Erythroblast (primary cell): Measurements from ENCODE around the gene LSM14B.

Experiments used
- GATA1 ChIP-seq: IDR thresholded peaks from 2 replicates; pipeline ENCODE4 v1.6.1; 2011; ENCODE audit warnings: low read depth, mild to moderate bottlenecking, control low read depth, low read length, moderate library complexity
- POLR2A ChIP-seq: IDR thresholded peaks from 2 replicates; pipeline ENCODE4 v1.6.1; 2011; ENCODE audit warnings: mild to moderate bottlenecking, low read length

DNA sequence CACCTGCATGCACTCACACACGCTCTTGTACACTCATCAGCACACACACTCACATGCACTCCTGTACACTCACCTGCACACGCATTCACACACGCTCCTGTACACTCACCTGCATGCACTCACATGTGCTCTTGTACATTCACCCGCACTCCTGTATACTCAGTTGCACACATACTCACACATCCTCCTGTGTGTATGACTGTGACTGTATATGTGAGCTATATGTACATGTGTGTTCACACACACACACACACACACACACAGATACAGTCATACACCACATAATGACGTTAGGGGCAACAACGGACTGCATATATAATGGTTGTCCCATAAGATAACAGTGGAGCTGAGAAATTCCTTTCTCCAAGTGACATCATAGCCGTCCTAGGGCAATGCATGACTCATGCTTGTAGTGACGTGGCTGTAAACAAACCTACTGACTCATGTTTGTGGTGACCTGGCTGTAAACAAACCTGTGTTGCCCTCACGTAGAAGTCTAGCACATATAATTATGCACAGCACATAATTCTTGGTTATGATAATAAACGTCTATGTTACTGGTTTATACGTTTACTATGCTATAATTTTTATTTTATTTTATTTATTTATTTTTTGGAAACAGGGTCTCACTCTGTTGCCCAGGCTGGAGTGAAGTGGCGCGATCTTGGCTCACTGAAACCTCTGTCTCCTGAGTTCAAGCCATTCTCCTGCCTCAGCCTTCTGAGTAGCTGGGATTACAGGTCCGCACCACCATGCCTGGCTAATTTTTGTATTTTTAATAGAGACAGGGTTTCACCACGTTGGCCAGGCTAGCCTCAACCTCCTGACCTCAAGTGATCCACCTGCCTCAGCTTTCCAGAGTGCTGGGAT, 33.8 kb upstream of the LSM14B start:
- TF ChIP-seq POLR2A (no peak), GATA1 (no peak)
